Measurements from ENCODE around the gene CRTAC1. TPM values are rescaled to one million over a fixed set of nuclear protein-coding genes. Genes with fewer than 3 reads are reported as not detected.

The CRTAC1 gene
- total and polyA plus RNA-seq, 12 donors = 0.22 to 12.4 (median 1.4) TPM

DNA sequence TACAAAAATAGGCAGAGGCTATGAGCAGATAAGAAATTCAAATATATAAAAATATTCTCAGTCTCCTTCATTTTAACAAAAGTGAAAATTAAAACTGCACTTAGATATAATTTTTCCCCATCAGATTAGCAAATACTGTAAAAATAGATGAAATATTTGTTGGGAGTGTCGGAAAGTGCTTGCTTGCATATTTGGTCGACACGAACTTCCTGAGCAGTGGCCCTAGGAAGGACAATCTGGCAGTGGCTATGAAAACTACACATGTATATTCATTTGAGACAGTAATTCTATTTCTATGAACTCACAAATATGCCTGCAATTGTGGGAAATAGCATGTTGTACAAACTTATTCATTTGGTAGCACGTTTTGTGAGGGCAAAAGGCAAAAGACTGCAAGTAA is 99.4 kb downstream of the CRTAC1 start:
- Histone ChIP-seq H3K27ac (no peak overlapping the region), H3K9me3 (no peaks in the 10 kb centered on the region), H3K4me1 (no peaks in the 10 kb centered on the region), H3K4me3 (no peak overlapping the region), H3K27me3 (peaks cover 0 to 29% (median 13%) of the 10 kb centered on the region in 7 donors), H3K36me3 (no peaks in the 10 kb centered on the region)
- WGBS, 2 donors = 53 to 58% methylated on average over 4 of the region's 4 CpGs
- ATAC-seq (no peak), DNase-seq (no peak)
- TF ChIP-seq, protein P1, sequence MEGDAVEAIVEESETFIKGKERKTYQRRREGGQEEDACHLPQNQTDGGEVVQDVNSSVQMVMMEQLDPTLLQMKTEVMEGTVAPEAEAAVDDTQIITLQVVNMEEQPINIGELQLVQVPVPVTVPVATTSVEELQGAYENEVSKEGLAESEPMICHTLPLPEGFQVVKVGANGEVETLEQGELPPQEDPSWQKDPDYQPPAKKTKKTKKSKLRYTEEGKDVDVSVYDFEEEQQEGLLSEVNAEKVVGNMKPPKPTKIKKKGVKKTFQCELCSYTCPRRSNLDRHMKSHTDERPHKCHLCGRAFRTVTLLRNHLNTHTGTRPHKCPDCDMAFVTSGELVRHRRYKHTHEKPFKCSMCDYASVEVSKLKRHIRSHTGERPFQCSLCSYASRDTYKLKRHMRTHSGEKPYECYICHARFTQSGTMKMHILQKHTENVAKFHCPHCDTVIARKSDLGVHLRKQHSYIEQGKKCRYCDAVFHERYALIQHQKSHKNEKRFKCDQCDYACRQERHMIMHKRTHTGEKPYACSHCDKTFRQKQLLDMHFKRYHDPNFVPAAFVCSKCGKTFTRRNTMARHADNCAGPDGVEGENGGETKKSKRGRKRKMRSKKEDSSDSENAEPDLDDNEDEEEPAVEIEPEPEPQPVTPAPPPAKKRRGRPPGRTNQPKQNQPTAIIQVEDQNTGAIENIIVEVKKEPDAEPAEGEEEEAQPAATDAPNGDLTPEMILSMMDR (IDR thresholded peaks at IDR 0.05) = no peak
- intact Hi-C loops (cut with DNase I) = no loop called here

DNA sequence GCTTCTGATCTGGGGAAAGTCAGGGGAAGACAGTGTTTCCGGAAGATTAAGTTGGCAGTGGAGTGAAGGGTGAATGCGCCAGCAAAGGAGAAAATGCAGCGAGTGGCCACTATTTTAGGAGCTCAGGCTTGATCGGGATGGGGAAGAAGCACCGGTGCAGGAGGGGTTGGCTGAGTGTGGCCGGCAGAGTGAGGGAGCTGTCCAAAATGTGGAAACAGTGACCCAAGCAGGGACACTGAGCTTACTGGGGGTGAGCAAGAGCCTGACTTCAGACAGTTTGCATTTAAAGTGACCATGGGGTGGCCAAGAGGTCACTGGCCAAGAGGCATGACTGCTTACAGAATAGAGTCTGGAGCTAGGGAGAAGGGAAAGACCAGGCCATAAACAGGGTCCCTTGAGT is 101.5 kb downstream of the CRTAC1 start:
- 47 to 49% methylated on average over 6 of the region's 6 CpGs for WGBS, 2 donors
- H3K27me3 ChIP-seq = peaks cover 0 to 37% (median 12%) of the 10 kb centered on the region in 7 donors
- intact Hi-C loops (cut with DNase I) = loop anchor here in 2 of 10 donors (5.0 to 10.0 kb wide), 2 partner anchors 48 to 386 kb away; no protein-coding TSS in a partner anchor
- TF ChIP-seq, protein P1 (IDR thresholded peaks at IDR 0.05) = no peak
- DNase-seq (no peak), ATAC-seq (no peak)
- H3K9me3 ChIP-seq = no peaks in the 10 kb centered on the region
- no peak overlapping the region for H3K27ac ChIP-seq
- no peaks in the 10 kb centered on the region for H3K4me1 ChIP-seq
- H3K36me3 ChIP-seq = no peaks in the 10 kb centered on the region
- H3K4me3 ChIP-seq = no peak overlapping the region

DNA sequence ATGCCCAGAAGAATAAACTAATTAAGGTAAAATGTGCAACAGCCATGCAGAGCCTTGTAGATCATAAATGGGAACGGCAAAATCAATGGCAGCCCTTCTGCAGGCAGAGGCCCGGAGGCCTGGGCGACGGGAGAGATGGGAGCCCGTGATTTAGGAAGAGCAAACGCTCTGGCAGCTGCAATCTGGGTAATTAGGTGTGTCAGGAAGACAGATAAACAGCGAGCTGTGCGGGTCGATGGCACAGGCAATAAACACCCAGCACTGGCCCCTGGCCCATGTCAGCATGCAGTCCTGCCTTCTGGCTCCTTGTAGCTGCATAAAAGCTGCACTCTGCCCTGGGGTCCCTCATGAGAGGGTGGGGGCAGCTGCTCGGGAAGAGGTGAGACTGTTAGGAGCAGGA is 102.8 kb downstream of the CRTAC1 start:
- 56 to 64% methylated on average over 10 of the region's 10 CpGs for WGBS, 2 donors
- intact Hi-C loops (cut with DNase I) = loop anchor here in 2 of 10 donors (5.0 to 10.0 kb wide), 2 partner anchors 50 to 387 kb away; no protein-coding TSS in a partner anchor
- H3K27me3 ChIP-seq = peaks cover 0 to 37% (median 15%) of the 10 kb centered on the region in 7 donors

DNA sequence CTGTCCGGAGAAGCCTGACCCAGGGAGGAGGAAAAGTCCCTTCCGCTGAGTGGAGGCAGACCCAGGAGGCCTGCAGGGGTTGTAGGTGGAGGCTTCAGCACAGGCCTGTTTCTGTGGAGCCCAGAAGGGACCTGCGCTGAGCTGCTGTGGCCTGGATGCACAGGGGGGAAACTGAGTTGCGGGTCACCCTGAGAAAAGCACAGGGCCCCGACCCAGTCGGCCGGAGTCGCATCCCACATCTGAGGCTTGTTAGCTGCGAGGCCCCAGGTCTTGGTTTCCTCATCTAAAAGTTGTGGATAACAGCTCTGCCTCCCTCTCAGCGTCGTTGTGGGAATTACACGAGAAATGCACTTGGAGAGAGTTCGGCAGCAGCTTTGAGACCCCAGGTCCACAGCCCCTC is 104.4 kb downstream of the CRTAC1 start:
- peaks cover 0 to 15% (median 6%) of the 10 kb centered on the region in 9 donors for H3K4me1 ChIP-seq
- no peak overlapping the region for H3K4me3 ChIP-seq
- no peaks in the 10 kb centered on the region for H3K9me3 ChIP-seq
- H3K27me3 ChIP-seq = peaks cover 0 to 42% (median 15%) of the 10 kb centered on the region in 7 donors
- DNase-seq (no peak), ATAC-seq (no peak)
- intact Hi-C loops (cut with DNase I) = loop anchor here in 2 of 10 donors (5.0 to 10.0 kb wide), 2 partner anchors 51 to 389 kb away; no protein-coding TSS in a partner anchor
- WGBS, 2 donors = 84 to 86% methylated on average over 12 to 13 of the region's 13 CpGs
- H3K27ac ChIP-seq = no peak overlapping the region
- TF ChIP-seq, protein P1 (IDR thresholded peaks at IDR 0.05) = no peak
- no peaks in the 10 kb centered on the region for H3K36me3 ChIP-seq

More for the DNA sequence above, 102.8 kb downstream of the CRTAC1 start:
- ATAC-seq (no peak), DNase-seq (no peak)
- no peaks in the 10 kb centered on the region for H3K36me3 ChIP-seq
- H3K9me3 ChIP-seq = no peaks in the 10 kb centered on the region
- TF ChIP-seq, protein P1 (IDR thresholded peaks at IDR 0.05) = no peak
- H3K4me3 ChIP-seq = no peak overlapping the region
- H3K4me1 ChIP-seq = no peaks in the 10 kb centered on the region
- no peak overlapping the region for H3K27ac ChIP-seq
